ENCODE measurements around the gene ASIC2.

DNA sequence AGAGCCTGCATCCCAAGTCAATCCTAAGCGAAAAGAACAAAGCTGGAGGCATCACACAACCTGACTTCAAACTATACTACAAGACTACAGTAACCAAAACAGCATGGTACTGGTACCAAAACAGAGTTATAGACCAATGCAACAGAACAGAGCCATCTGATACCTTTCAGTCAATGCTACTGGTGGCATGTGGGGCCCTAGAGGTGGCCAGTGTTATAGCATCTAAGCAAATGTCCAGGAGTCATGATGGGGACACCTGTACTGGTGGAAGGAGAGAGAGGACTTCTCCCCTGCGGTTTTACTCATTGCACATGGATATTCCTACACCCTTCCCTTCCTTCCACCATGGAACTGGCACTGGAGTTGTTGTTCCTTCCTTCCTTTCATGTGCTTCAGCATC is 6.0 kb upstream of the ASIC2 start:
- TF ChIP-seq, protein P1, sequence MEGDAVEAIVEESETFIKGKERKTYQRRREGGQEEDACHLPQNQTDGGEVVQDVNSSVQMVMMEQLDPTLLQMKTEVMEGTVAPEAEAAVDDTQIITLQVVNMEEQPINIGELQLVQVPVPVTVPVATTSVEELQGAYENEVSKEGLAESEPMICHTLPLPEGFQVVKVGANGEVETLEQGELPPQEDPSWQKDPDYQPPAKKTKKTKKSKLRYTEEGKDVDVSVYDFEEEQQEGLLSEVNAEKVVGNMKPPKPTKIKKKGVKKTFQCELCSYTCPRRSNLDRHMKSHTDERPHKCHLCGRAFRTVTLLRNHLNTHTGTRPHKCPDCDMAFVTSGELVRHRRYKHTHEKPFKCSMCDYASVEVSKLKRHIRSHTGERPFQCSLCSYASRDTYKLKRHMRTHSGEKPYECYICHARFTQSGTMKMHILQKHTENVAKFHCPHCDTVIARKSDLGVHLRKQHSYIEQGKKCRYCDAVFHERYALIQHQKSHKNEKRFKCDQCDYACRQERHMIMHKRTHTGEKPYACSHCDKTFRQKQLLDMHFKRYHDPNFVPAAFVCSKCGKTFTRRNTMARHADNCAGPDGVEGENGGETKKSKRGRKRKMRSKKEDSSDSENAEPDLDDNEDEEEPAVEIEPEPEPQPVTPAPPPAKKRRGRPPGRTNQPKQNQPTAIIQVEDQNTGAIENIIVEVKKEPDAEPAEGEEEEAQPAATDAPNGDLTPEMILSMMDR (conservative IDR thresholded peaks at IDR 0.05; ENCODE audit: low read depth, low read length) = no peak
- no peak for TF ChIP-seq EZH2 (IDR thresholded peaks at IDR 0.05; ENCODE audit: low read length, unreplicated experiment)
